Spinal cord (tissue), 10 donors: ENCODE data around the gene CD14. TPM values are rescaled to one million over a fixed set of nuclear protein-coding genes. Genes with fewer than 3 reads are reported as not detected.

Experiments
- DNase-seq, 6 donors: peaks; one replicate each; pipeline versions ENCODE4 v3.0.0 to v3.0.0-alpha.2; 2013 to 2015; ENCODE audit warnings: low spot score in 6 of 6, low read depth in 4 of 6
- H3K27ac ChIP-seq: one replicate; pipeline ENCODE4 v1.5.1; 2013; ENCODE audit warnings: low read depth, low read length, control low read depth
- H3K27me3 ChIP-seq: one replicate; pipeline ENCODE4 v1.6.1; 2013; ENCODE audit warnings: low read length; ENCODE audit not compliant: control insufficient read depth, insufficient read depth
- H3K36me3 ChIP-seq: one replicate; pipeline ENCODE4 v1.6.1; 2013; ENCODE audit warnings: low read length; ENCODE audit not compliant: control insufficient read depth, insufficient read depth
- H3K4me1 ChIP-seq: one replicate; pipeline ENCODE4 v1.6.1; 2013; ENCODE audit warnings: low read length; ENCODE audit not compliant: control insufficient read depth, insufficient read depth
- H3K4me3 ChIP-seq: one replicate; pipeline ENCODE4 v1.5.1; 2013; ENCODE audit warnings: low read depth, low read length, control low read depth
- H3K9me3 ChIP-seq: one replicate; pipeline ENCODE4 v1.6.1; 2013; ENCODE audit warnings: low read length; ENCODE audit not compliant: control insufficient read depth, insufficient read depth
- WGBS: methylation state at CpG from one replicate; pipeline ENCODE4 v1.1.5; 2013; ENCODE audit warnings: missing lambda C conversion rate; ENCODE audit not compliant: insufficient coverage; 5-methylcytosine and 5-hydroxymethylcytosine counted together
- polyA plus RNA-seq, 2 donors: library from polyadenylated mRNA; unstranded; fragments of 120-200 nt; gene quantifications; one replicate each; pipeline ENCODE4 v1.2.1, GENCODE V29; 2013; ENCODE audit not compliant: insufficient read length in 2 of 2
- total RNA-seq, 2 donors: library from RNA; depleted of rRNA in 1 of 2; stranded (reverse); fragments of 120-200 nt in 1 of 2; fragments of >200 nt in 1 of 2; gene quantifications; one replicate each; pipeline versions ENCODE4 v1.2.3 to v1.2.4, GENCODE V29; 2013 to 2014
- donor health status: healthy.

Gene CD14
- total and polyA plus RNA-seq, 4 donors, result 7.9 to 42.4 (median 24.8) TPM

DNA sequence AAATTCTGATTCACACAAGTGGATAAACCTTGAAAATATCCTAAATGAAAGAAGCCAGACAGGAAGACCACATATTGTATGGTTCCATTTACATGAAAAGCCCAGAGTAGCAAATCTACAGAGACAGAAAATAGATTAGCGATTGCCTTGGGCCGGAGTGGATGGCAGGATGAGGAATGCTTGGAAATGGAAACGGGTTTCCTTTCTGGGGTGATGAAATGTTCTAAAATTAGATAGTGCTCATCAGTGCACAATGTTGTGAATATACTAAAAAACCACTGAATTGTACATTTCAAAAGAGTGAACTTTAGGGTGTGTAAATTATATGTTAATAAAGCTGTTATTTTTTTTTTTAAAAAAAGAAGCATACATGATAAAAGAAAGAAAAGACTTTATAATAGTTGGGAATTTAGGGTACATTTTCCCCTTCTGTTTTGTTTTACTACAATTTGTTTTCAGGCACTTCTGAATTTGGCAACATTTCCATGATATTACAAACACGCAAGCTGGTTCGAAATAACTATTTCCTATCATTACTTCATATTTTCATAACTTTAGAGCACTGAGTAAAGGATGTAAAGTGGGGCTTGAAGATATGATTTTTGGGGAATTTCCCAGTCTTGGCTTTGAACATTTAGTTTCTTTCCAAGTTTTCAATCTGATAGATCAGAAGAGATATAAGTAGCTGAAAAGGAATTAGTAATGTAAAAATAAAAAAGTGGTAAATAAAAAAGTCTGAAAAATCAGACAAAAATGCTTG, 44.5 kb downstream of the CD14 start:
- H3K27ac ChIP-seq, result no peak overlapping the region
- H3K9me3 ChIP-seq, result no peaks in the 10 kb centered on the region
- no peaks in the 10 kb centered on the region for H3K36me3 ChIP-seq
- no CpG with 5 or more reads among the region's 5 CpGs for WGBS
- no peak for DNase-seq
- no peak overlapping the region for H3K4me3 ChIP-seq
- H3K4me1 ChIP-seq, result no peaks in the 10 kb centered on the region
- H3K27me3 ChIP-seq, result no peaks in the 10 kb centered on the region

DNA sequence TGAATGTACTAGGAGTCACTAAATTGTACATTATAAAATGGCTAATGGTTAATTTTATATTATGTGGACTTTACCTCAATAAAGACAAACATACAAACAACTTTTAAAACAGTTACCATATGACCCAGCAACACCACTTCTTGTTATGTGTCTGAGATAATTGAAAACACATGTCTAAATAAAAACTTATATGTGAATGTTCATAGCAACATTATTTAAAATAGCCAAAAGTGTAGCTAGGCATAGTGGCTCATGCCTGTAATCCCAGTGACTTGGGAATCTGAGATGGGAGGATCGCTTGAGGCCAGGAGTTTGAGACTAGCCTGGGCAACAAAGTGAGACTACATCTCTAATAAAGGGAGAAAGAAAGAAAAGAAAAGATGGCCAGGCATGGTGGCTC, 45.5 kb downstream of the CD14 start:
- Histone ChIP-seq H3K27ac (no peak overlapping the region), H3K4me3 (no peak overlapping the region), H3K27me3 (no peaks in the 10 kb centered on the region), H3K36me3 (no peaks in the 10 kb centered on the region), H3K4me1 (no peaks in the 10 kb centered on the region), H3K9me3 (no peaks in the 10 kb centered on the region)
- WGBS, result 90% methylated on average over 1 of the region's 1 CpG
- no peak for DNase-seq

Other genes with a start within 250 kb of the CD14 start
- gene ANKHD1, start 231.3 kb downstream of the CD14 start, total RNA-seq, result 100 to 1,000 TPM in 1 of 2 donors, 10 to 100 TPM in 1; 65.6 to 119 TPM
- gene ANKHD1, start 231.3 kb downstream of the CD14 start, polyA plus RNA-seq, result 10 to 100 TPM; 74.5 to 78.0 TPM
- gene EIF4EBP3, start 85.5 kb downstream of the CD14 start, total RNA-seq, result 1 to 10 TPM in 1 of 2 donors, under 1 TPM in 1; 0.40 to 4.5 TPM
- 1 to 10 TPM; 3.2 to 6.9 TPM for gene EIF4EBP3, start 85.5 kb downstream of the CD14 start, polyA plus RNA-seq
- gene SRA1, start 75.7 kb downstream of the CD14 start, total RNA-seq, result 10 to 100 TPM; 23.3 to 36.1 TPM
- gene SRA1, start 75.7 kb downstream of the CD14 start, polyA plus RNA-seq, result 10 to 100 TPM; 44.3 to 53.3 TPM
- 10 to 100 TPM; 32.3 to 34.6 TPM for gene APBB3, start 68.6 kb downstream of the CD14 start, total RNA-seq
- 10 to 100 TPM; 52.6 to 90.1 TPM for gene APBB3, start 68.6 kb downstream of the CD14 start, polyA plus RNA-seq
- gene SLC35A4, start 68.3 kb downstream of the CD14 start, total RNA-seq, result 10 to 100 TPM; 10.0 to 14.4 TPM
- gene SLC35A4, start 68.3 kb downstream of the CD14 start, polyA plus RNA-seq, result 10 to 100 TPM; 64.1 to 69.0 TPM
- gene TMCO6, start 6.3 kb upstream of the CD14 start, total RNA-seq, result 1 to 10 TPM; 6.7 to 9.3 TPM
- 10 to 100 TPM; 11.6 to 16.2 TPM for gene TMCO6, start 6.3 kb upstream of the CD14 start, polyA plus RNA-seq
- gene NDUFA2, start 14.5 kb upstream of the CD14 start, total RNA-seq, result 10 to 100 TPM; 43.1 to 86.1 TPM
- gene NDUFA2, start 14.5 kb upstream of the CD14 start, polyA plus RNA-seq, result 10 to 100 TPM; 95.1 to 96.2 TPM
- 100 to 1,000 TPM in 1 of 2 donors, 10 to 100 TPM in 1; 62.7 to 119 TPM for gene IK, start 14.7 kb upstream of the CD14 start, total RNA-seq
- gene IK, start 14.7 kb upstream of the CD14 start, polyA plus RNA-seq, result 100 to 1,000 TPM; 141 to 149 TPM
- gene WDR55, start 31.7 kb upstream of the CD14 start, total RNA-seq, result 10 to 100 TPM in 1 of 2 donors, 1 to 10 TPM in 1; 9.4 to 11.7 TPM
- 10 to 100 TPM; 15.9 to 22.1 TPM for gene WDR55, start 31.7 kb upstream of the CD14 start, polyA plus RNA-seq
- gene DND1, start 40.4 kb upstream of the CD14 start, total RNA-seq, result under 1 TPM; 0.40 to 0.72 TPM
- gene DND1, start 40.4 kb upstream of the CD14 start, polyA plus RNA-seq, result 1 to 10 TPM in 1 of 2 donors, not detected in 1; 2.4 TPM
- 10 to 100 TPM; 51.4 to 65.1 TPM for gene HARS1, start 58.2 kb upstream of the CD14 start, total RNA-seq
- 100 to 1,000 TPM in 1 of 2 donors, 10 to 100 TPM in 1; 86.3 to 100 TPM for gene HARS1, start 58.2 kb upstream of the CD14 start, polyA plus RNA-seq
- gene HARS2, start 58.3 kb upstream of the CD14 start, total RNA-seq, result 10 to 100 TPM; 24.7 to 36.6 TPM
- 10 to 100 TPM; 36.9 to 45.9 TPM for gene HARS2, start 58.3 kb upstream of the CD14 start, polyA plus RNA-seq
- 100 to 1,000 TPM in 1 of 2 donors, 10 to 100 TPM in 1; 36.5 to 102 TPM for gene ZMAT2, start 67.3 kb upstream of the CD14 start, total RNA-seq
- 100 to 1,000 TPM; 103 to 109 TPM for gene ZMAT2, start 67.3 kb upstream of the CD14 start, polyA plus RNA-seq
- 1 to 10 TPM; 1.0 to 4.5 TPM for gene PCDHA1, start 153.0 kb upstream of the CD14 start, total RNA-seq
- gene PCDHA1, start 153.0 kb upstream of the CD14 start, polyA plus RNA-seq, result 1 to 10 TPM; 6.5 to 9.7 TPM
- gene PCDHA2, start 161.7 kb upstream of the CD14 start, total RNA-seq, result 1 to 10 TPM in 1 of 2 donors, under 1 TPM in 1; 0.99 to 3.3 TPM
- gene PCDHA2, start 161.7 kb upstream of the CD14 start, polyA plus RNA-seq, result 1 to 10 TPM; 4.6 to 5.7 TPM
- gene PCDHA3, start 167.9 kb upstream of the CD14 start, total RNA-seq, result 1 to 10 TPM; 2.1 to 8.3 TPM
- 10 to 100 TPM in 1 of 2 donors, 1 to 10 TPM in 1; 9.5 to 13.2 TPM for gene PCDHA3, start 167.9 kb upstream of the CD14 start, polyA plus RNA-seq
- 1 to 10 TPM; 3.2 to 8.6 TPM for gene PCDHA4, start 173.9 kb upstream of the CD14 start, total RNA-seq
- 1 to 10 TPM; 5.9 to 8.7 TPM for gene PCDHA4, start 173.9 kb upstream of the CD14 start, polyA plus RNA-seq
- 1 to 10 TPM; 1.4 to 3.0 TPM for gene PCDHA5, start 188.4 kb upstream of the CD14 start, total RNA-seq
- 1 to 10 TPM; 3.7 to 4.4 TPM for gene PCDHA5, start 188.4 kb upstream of the CD14 start, polyA plus RNA-seq
- 1 to 10 TPM; 3.0 to 6.9 TPM for gene PCDHA6, start 194.8 kb upstream of the CD14 start, total RNA-seq
- 10 to 100 TPM; 12.8 to 12.9 TPM for gene PCDHA6, start 194.8 kb upstream of the CD14 start, polyA plus RNA-seq
- gene PCDHA7, start 201.1 kb upstream of the CD14 start, total RNA-seq, result 1 to 10 TPM; 1.8 to 4.8 TPM
- 1 to 10 TPM; 6.2 to 6.4 TPM for gene PCDHA7, start 201.1 kb upstream of the CD14 start, polyA plus RNA-seq
- 1 to 10 TPM in 1 of 2 donors, under 1 TPM in 1; 0.99 to 2.2 TPM for gene PCDHA8, start 208.0 kb upstream of the CD14 start, total RNA-seq
- 1 to 10 TPM in 1 of 2 donors, under 1 TPM in 1; 0.63 to 4.3 TPM for gene PCDHA8, start 208.0 kb upstream of the CD14 start, polyA plus RNA-seq
- gene PCDHA9, start 215.2 kb upstream of the CD14 start, total RNA-seq, result 1 to 10 TPM; 1.2 to 4.1 TPM
- gene PCDHA9, start 215.2 kb upstream of the CD14 start, polyA plus RNA-seq, result 1 to 10 TPM in 1 of 2 donors, under 1 TPM in 1; 0.11 to 3.5 TPM
- gene PCDHA10, start 222.7 kb upstream of the CD14 start, total RNA-seq, result 1 to 10 TPM; 2.6 to 4.6 TPM
- gene PCDHA10, start 222.7 kb upstream of the CD14 start, polyA plus RNA-seq, result 10 to 100 TPM in 1 of 2 donors, 1 to 10 TPM in 1; 1.1 to 10.8 TPM
- gene PCDHA11, start 235.8 kb upstream of the CD14 start, total RNA-seq, result 10 to 100 TPM in 1 of 2 donors, 1 to 10 TPM in 1; 3.0 to 10.8 TPM
- 10 to 100 TPM; 10.6 to 13.0 TPM for gene PCDHA11, start 235.8 kb upstream of the CD14 start, polyA plus RNA-seq
- 1 to 10 TPM; 2.5 to 3.8 TPM for gene PCDHA12, start 242.1 kb upstream of the CD14 start, total RNA-seq
- 1 to 10 TPM; 3.4 to 4.8 TPM for gene PCDHA12, start 242.1 kb upstream of the CD14 start, polyA plus RNA-seq
- gene PCDHA13, start 248.9 kb upstream of the CD14 start, total RNA-seq, result 10 to 100 TPM in 1 of 2 donors, 1 to 10 TPM in 1; 1.9 to 12.4 TPM
- gene PCDHA13, start 248.9 kb upstream of the CD14 start, polyA plus RNA-seq, result 1 to 10 TPM; 3.6 to 5.7 TPM